Endothelial cell of umbilical vein (primary cell): ENCODE data around the gene AFF1. TPM values are rescaled to one million over a fixed set of nuclear protein-coding genes. Genes with fewer than 3 reads are reported as not detected.

Experiments
- BruUV-seq: library from RNA; stranded (reverse); fragments of 400-500 nt; replicated peaks from 2 replicates; lab custom pipeline; 2021; lab: Mats Ljungman, UMichigan
- CTCF ChIA-PET: fragments of 300-600, 350-600 bp; sonication (Branson Sonifier 250); formaldehyde crosslinking; loops from one replicate; lab custom pipeline; 2021; ENCODE audit warnings: antibody characterized with exemption, inconsistent platforms; lab: Charles Lee
- POLR2A ChIA-PET: fragments of 300-600, 350-600 bp; sonication (Branson Sonifier 250); formaldehyde crosslinking; loops from one replicate; lab custom pipeline; 2021; ENCODE audit warnings: antibody characterized with exemption, inconsistent platforms; lab: Charles Lee
- DNase-seq: peaks from one replicate; pipeline ENCODE4 v3.0.0-alpha.2; 2011; ENCODE audit warnings: low read depth, low spot score
- FAIRE-seq: peaks from 2 replicates; lab custom pipeline; 2011; peaks lifted over from hg19 to GRCh38; lab: Jason Lieb, UNC
- H2AFZ ChIP-seq: 2 replicates; pipeline ENCODE4 v1.6.0; 2012; ENCODE audit warnings: low read depth, low read length, control low read depth, inconsistent platforms
- H3K27ac ChIP-seq: 2 replicates; pipeline ENCODE4 v1.5.1; 2011; ENCODE audit warnings: low read depth, mild to moderate bottlenecking, control low read depth, low read length, moderate library complexity; ENCODE audit not compliant: insufficient read depth
- H3K27me3 ChIP-seq, 2 experiments: 2 replicates each; pipeline versions ENCODE4 v1.6.0 to v1.6.1; 2011; ENCODE audit warnings: low read length in 2 of 2, mixed read lengths in 1 of 2; ENCODE audit not compliant: control insufficient read depth in 2 of 2, insufficient read depth in 2 of 2
- H3K36me3 ChIP-seq, 2 experiments: 2 replicates in 1 of 2; 3 replicates in 1 of 2; pipeline ENCODE4 v1.5.1; 2011; ENCODE audit warnings: low read length in 2 of 2, mild to moderate bottlenecking in 1 of 2, moderate library complexity in 1 of 2; ENCODE audit not compliant: control insufficient read depth in 2 of 2, insufficient read depth in 2 of 2; ENCODE audit errors: extremely low read depth in 1 of 2
- H3K4me1 ChIP-seq: 3 replicates; pipeline ENCODE4 v1.5.1; 2011; ENCODE audit warnings: mild to moderate bottlenecking, low read length; ENCODE audit not compliant: control insufficient read depth, insufficient read depth; ENCODE audit errors: extremely low read depth
- H3K4me2 ChIP-seq: 2 replicates; pipeline ENCODE4 v1.6.1; 2011; ENCODE audit warnings: low read length, control low read depth, mixed read lengths; ENCODE audit not compliant: insufficient read depth
- H3K4me3 ChIP-seq, 3 experiments: fragments of 200-600 bp in 1 of 3; sonication (generic), shearing (Covaris generic) in 1 of 3; replicated peaks in 1 of 3; 2 replicates each; pipeline ENCODE4 v1.5.1; 2011 to 2016; ENCODE audit warnings: control low read depth in 3 of 3, low read length in 3 of 3, mild to moderate bottlenecking in 2 of 3, inconsistent platforms in 1 of 3, low read depth in 1 of 3, moderate library complexity in 1 of 3; ENCODE audit not compliant: insufficient read depth in 1 of 3
- H3K79me2 ChIP-seq: 2 replicates; pipeline ENCODE4 v1.6.0; 2012; ENCODE audit warnings: low read length, inconsistent platforms; ENCODE audit not compliant: control insufficient read depth, insufficient read depth
- H3K9ac ChIP-seq: replicated peaks from 2 replicates; pipeline ENCODE3; 2011; ENCODE audit warnings: low read length, control low read depth; ENCODE audit not compliant: insufficient read depth; ENCODE audit errors: extremely low read depth
- H3K9me1 ChIP-seq: replicated peaks from 3 replicates; pipeline ENCODE4 v1.6.0; 2011; ENCODE audit warnings: mild to moderate bottlenecking, low read length; ENCODE audit not compliant: control insufficient read depth, insufficient read depth; ENCODE audit errors: extremely low read depth
- H3K9me3 ChIP-seq: replicated peaks from 2 replicates; pipeline ENCODE4 v1.5.1; 2012; ENCODE audit warnings: low read length, inconsistent platforms; ENCODE audit not compliant: control insufficient read depth, insufficient read depth
- H4K20me1 ChIP-seq: replicated peaks from 2 replicates; pipeline ENCODE3; 2011; ENCODE audit warnings: mild to moderate bottlenecking, low read length; ENCODE audit not compliant: control insufficient read depth, insufficient read depth; ENCODE audit errors: extremely low read depth
- CTCF ChIP-seq, 2 donors: IDR thresholded peaks; 1 replicate in 1 of 2; 2 replicates in 1 of 2; pipeline ENCODE4 v1.5.1; 2011; ENCODE audit warnings: low read length in 2 of 2, mild to moderate bottlenecking in 2 of 2, moderate library complexity in 2 of 2, control low read depth in 1 of 2, inconsistent platforms in 1 of 2, low read depth in 1 of 2; ENCODE audit not compliant: insufficient read depth in 1 of 2; ENCODE audit errors: extremely low read depth in 1 of 2
- EZH2 ChIP-seq: IDR thresholded peaks from 2 replicates; pipeline ENCODE4 v1.6.1; 2012; ENCODE audit warnings: borderline replicate concordance, low read depth, mild to moderate bottlenecking, moderate library complexity, low read length, inconsistent platforms; ENCODE audit not compliant: severe bottlenecking
- FOS ChIP-seq: IDR thresholded peaks from 2 replicates; pipeline ENCODE4 v1.6.1; 2011; ENCODE audit warnings: mild to moderate bottlenecking, low read length, moderate library complexity, borderline replicate concordance; ENCODE audit not compliant: insufficient read depth
- GATA2 ChIP-seq: IDR thresholded peaks from 2 replicates; pipeline ENCODE4 v1.7.0; 2011; ENCODE audit warnings: low read depth, mild to moderate bottlenecking, moderate library complexity, mixed read lengths, low read length; ENCODE audit not compliant: insufficient read length, insufficient read depth
- JUN ChIP-seq: IDR thresholded peaks from 2 replicates; pipeline ENCODE4 v1.6.1; 2011; ENCODE audit warnings: borderline replicate concordance, low read depth; ENCODE audit not compliant: insufficient read length, insufficient read depth
- MAX ChIP-seq: IDR thresholded peaks from 2 replicates; pipeline ENCODE4 v1.6.1; 2011; ENCODE audit not compliant: insufficient read depth, insufficient read length
- MYC ChIP-seq: IDR thresholded peaks from one replicate; pipeline ENCODE4 v1.6.1; 2011; ENCODE audit warnings: mild to moderate bottlenecking, low read depth, low read length
- POLR2A ChIP-seq: IDR thresholded peaks from 2 replicates; pipeline ENCODE4 v1.6.1; 2012; ENCODE audit warnings: low read depth, mild to moderate bottlenecking, control low read depth, low read length
- POLR2AphosphoS5 ChIP-seq: IDR thresholded peaks from 2 replicates; pipeline ENCODE4 v1.6.1; 2012; ENCODE audit warnings: low read depth, mild to moderate bottlenecking, control low read depth, low read length, moderate library complexity; ENCODE audit not compliant: insufficient read depth
- dilution Hi-C: fragments of 300-500 bp; cut with MboI; formaldehyde crosslinking; loops from one replicate; pipeline ENCODE4 v1.15.0; 2019; ENCODE audit warnings: low sequenced_read_pairs; ENCODE audit not compliant: extremely low pct_ligation_motif_present
- intact Hi-C: fragments of 100-400 bp; cut with micrococcal nuclease; formaldehyde crosslinking; loops from one replicate; pipeline ENCODE4 v1.10.0; 2022
- polyA plus RNA-seq, 4 experiments: library from polyadenylated mRNA; depleted of rRNA in 3 of 4; stranded (reverse) in 3 of 4; unstranded in 1 of 4; fragments of >200 nt; gene quantifications; 2 replicates each; pipeline versions ENCODE4 v1.2.1 to v1.2.3, GENCODE V29; 2011 to 2012; ENCODE audit warnings: missing spikeins in 1 of 4
- total RNA-seq: library from RNA; stranded (reverse); gene quantifications from 2 replicates; pipeline ENCODE4 v1.2.3, GENCODE V29; 2021

AFF1 gene
- total and polyA plus RNA-seq, 2 donors (not counting 3 experiments of a cell fraction or from before 2014, with no cell fraction given), result 26.2 to 106 TPM

GRCh38 chr4:86921608-86922252 is 13.1 kb upstream of the AFF1 start:
- Histone ChIP-seq H2AFZ (no peak overlapping the region), H3K9ac (no peak overlapping the region), H3K9me3 (no peaks in the 10 kb centered on the region), H3K36me3 (no peaks in the 10 kb centered on the region), H3K4me3 (no peak overlapping the region), H3K27ac (no peak overlapping the region), H3K79me2 (no peaks in the 10 kb centered on the region), H3K4me2 (no peak overlapping the region), H4K20me1 (no peaks in the 10 kb centered on the region), H3K27me3 (no peaks in the 10 kb centered on the region), H3K9me1 (no peaks in the 10 kb centered on the region), H3K4me1 (peaks cover 19% of the 10 kb centered on the region)
- TF ChIP-seq FOS (no peak), MYC (no peak), POLR2AphosphoS5 (no peak), EZH2 (no peak), POLR2A (no peak), CTCF (IDR thresholded peaks at IDR 0.05; ENCODE audit: extremely low read depth in 1 of 2, insufficient read depth in 1 of 2, low read depth in 1 of 2, low read length in 2 of 2) (no peak), JUN (no peak), GATA2 (no peak), MAX (no peak)
- CTCF ChIA-PET, result interaction anchor here (1.0 to 9.1 kb wide), 42 partner anchors 9 to 425 kb away, joined by 3 to 157 read pairs (median 8); partner anchors contain the start of gene AFF1
- no TSS peak for BruUV-seq
- no peak for DNase-seq
- no peak for FAIRE-seq
- intact Hi-C loops (loop anchor here (1.0 kb wide), 4 partner anchors 85 to 314 kb away; no protein-coding TSS in a partner anchor), dilution Hi-C loops (loop anchor here (25.0 kb wide), 1 partner anchor 191 kb away; no protein-coding TSS in a partner anchor)
- POLR2A ChIA-PET, result no interaction called here
